HG03139 (cell line): ENCODE results near the gene CHST11.
A peak's percentile ranks its signal among the peaks of the same experiment; 100 is the strongest.

Experiments
- ATAC-seq: cut with Tn5 transposase; IDR thresholded peaks from one replicate; pipeline ENCODE4 v1.9.1; 2021; ENCODE audit not compliant: unreplicated experiment

Gene CHST11

GRCh38 chr12:104624529-104624928, 167.8 kb downstream of the CHST11 start:
- ATAC-seq: no peak

DNA sequence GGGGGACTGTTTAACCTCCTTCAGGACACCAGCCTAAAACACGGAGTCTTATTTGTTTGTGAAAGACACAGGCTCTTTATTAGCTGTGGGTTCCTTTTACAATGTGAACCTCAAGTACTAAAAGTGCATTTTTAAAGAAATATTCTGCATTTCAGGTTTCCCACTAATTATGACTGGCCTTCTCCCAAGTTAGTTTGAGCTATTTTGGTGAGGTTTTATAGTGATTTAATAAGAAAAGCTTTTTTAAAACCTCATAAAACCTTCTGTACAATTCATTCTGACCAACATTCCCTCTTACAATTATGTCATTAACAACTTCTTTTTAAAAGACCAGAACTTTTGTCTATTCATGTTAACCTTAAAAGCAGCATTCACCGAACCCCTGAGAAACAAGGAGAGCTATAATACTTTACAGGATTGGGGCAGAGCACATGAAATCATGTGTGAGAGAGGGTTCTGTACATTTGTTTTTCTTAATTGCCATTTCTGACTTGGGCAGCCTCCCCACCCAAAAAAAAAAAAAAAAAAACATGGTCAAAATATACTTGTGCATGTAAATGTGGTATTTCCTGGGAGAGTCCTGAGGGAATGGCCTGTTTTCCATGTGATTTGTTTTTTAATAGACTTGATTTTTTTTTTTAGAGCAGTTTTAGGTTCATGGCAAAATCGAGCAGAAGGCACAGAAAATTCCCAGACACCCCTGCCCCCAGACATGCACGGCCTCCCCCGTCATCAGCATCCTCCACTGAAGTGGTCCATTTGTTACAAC, 169.5 kb downstream of the CHST11 start:
- no peak for ATAC-seq

GRCh38 chr12:104627231-104627989, 170.7 kb downstream of the CHST11 start:
- ATAC-seq: no peak

DNA sequence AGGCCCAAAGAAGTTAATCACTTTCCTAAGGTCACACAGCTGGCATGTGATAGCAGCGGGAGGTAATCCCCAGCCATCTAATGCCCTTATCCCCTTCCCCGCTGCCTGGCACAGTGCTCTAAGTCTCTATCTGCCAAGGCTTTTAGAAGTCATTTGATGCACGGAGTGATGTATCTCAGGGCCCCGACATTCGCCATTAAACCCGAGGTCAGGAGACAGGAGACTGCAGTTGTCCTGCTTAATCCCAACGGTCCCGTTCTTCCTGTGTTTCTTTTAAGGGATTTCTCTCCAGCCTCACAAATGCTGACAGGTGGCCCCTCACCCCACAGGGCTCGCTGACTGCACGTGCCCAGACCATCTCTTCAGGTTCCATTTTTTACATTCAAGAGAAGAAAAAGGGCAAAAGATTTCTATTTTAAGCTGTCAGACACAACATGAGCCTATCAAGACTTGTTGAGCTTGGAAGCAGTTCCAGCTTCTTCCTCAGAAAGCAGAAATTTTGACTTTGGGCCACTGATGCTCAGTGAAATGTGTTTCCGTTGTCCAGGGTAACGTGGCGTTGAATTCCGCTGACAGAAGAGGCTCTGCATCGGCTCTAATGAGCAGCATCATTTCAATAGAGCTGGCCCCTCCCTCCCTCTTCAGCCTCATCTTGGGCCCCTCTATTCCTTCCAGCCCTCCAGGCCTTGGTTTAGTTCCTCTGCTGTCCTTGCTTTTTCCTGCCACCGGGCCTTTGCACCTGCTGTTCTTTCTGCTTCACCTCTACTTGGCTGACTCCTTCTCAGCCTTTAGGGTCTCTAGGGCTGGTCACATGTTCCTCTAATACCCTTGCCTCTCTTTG, 171.5 kb downstream of the CHST11 start:
- ATAC-seq: no peak

DNA sequence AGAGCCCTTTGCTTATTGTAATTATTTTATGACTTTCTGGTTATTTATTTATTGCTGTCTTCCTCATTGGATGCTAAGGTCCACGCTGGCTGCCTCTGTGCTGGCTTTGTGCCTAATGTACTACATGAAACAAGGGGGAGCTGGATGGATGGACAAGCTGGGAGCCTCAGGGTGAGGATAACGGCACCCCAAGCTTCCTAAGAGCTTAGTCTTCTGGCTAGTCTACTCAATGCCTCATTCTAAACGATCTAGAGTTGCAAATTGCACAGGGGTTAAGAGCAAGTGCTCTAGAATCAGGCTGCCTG, 172.0 kb downstream of the CHST11 start:
- no peak for ATAC-seq

DNA sequence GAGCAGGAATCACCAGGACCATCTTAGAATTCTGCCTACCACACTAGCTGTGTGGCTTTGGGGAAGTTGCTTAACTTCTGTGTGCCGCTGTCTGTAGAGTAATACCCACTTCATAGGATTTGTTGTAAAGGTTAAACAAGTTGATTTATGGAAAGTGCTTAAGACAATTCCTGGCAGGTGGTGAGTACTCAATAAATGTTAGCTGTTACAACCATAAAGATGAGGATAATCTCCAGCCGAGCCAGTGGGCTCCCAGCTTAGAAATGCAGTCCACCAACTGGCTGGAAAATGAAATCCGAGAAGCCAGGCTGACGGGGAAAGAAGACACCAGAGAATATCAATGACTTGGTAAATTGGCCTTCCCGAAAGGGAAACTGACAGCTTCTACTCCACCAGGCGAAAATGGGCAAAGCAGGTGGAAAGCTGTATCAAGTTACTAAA, 173.5 kb downstream of the CHST11 start:
- no peak for ATAC-seq

DNA sequence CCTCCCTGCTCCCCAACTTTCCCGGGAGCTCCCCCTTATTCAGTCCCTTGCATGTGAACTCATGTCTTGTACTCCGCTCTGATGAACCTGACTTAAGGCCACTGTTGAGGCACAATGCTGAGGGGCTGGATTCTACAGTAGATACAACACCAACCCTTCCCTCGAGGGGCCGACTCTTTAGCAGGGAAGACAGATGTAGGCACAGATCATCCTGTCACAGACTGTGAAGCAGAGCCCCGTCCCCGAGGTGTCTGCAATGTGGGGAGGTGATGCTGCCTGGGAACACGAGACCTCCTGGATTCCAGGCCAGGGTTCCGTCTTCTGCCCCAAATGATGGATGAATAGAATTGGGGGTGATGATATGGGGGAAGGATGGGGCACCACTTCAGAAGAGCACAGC, 175.1 kb downstream of the CHST11 start:
- ATAC-seq: no peak

DNA sequence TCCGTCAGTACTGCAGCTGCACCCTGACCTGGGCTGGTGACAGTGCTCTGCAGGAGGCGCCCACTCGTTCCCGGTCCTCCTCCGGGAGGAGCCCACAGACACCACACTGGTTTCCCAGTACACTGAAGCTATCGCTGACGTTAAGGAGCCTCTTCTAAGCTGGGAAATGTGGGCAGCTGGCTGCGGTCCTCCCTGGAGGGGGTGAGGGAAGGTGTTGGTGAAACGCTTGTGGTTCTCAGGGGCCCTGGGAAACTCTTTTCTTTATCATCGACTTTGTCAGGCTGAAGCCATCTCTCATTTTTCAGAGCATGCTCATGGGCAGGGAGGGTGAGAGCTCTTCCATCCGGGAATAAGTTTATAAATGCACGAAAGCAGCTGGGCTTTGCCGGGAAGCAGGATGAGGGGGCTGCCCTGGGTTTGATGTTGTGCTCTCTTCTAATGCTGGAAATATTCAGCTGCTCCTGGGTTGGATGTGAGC, 176.0 kb downstream of the CHST11 start:
- no peak for ATAC-seq

- ATAC-seq: no peak
Observed at GRCh38 chr12:104634044-104634443, 177.3 kb downstream of the CHST11 start.

DNA sequence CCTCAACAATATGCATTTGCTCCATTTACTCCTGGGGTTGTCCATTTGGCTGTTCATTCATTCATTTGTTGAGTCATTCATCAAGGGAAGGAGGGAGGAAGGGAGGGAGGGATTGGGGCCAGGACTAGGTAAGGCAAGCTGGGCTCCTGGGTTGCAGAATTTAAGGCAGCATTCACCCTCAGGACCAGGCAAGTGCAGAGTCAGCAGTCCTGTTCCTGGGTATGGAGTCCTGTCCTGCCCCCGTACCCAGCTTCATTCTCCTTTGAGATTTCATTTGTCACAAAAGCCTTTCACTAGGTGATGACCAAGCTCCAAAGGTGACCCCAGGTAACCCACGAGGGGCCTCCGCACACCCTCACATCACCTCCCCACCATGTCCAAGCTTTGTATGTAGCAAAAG, 178.1 kb downstream of the CHST11 start:
- ATAC-seq: no peak

- ATAC-seq: no peak
Observed at GRCh38 chr12:104635607-104636343, 179.0 kb downstream of the CHST11 start.

DNA sequence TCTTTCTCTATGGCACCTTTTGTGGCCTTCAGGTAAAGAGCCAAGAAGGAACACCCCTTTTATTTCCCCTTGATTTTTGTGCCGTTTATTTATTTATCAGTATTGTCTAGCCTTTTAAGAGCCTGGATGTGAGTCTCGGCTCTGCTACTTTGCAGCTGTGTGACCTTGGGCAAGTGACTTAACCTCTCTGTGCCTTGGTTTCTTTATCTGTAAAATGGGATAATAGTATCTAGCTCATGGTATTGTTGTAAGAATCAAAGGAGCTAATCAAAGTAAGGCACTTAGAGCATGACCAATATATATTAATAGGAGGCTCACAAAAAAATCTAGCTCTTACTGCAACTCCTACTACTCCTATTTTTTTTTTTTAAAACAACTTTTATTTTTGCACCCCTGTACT, 179.7 kb downstream of the CHST11 start:
- ATAC-seq: no peak

DNA sequence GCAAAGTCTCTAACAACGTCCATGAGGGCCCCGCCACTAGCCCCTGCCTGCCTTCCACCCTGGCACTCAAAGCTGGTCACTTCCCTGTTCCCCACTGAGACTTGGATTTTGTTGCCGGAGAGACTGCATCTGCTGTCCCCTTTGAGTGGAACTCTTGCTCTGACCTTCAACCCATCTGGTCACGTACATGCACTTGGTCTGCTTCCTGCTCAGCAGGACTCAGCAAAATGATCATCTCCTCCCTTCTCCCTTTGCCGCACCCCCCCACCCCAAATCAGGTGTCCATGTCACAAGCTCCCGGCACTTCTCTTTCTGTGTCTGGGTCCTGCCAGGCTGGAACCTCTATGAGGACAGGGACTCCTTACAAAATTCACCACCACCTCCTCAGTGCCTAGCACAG, 180.9 kb downstream of the CHST11 start:
- ATAC-seq: no peak

DNA sequence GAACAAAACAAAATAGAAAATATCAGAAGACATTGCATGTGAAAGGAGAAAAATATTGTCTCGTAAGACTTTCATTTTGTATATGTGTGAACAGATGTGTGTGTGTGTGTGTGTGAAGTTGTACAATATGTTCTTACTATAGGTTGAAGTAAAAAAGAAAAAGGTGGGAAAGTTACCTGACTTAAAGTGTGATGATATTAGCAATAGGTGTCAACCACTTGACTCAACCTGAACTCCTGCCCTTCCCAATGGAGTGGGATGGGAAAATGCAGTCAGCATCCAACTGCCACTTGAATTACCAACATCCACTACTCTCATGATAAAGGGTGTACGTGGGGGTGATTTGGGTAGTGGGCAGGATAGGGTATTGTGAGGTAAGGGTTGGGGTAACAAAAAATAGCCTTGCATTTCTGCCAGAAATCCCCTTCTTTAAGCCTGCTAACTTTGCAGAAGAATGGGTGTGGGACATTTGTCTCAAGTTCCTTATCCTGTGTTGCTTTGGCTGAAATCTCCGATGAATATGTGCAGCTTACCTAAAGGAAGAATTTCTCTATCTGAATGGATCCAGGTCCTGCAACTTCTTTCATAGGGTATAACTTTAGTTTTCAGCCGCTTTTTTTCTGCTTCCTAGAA, 181.6 kb downstream of the CHST11 start:
- no peak for ATAC-seq

DNA sequence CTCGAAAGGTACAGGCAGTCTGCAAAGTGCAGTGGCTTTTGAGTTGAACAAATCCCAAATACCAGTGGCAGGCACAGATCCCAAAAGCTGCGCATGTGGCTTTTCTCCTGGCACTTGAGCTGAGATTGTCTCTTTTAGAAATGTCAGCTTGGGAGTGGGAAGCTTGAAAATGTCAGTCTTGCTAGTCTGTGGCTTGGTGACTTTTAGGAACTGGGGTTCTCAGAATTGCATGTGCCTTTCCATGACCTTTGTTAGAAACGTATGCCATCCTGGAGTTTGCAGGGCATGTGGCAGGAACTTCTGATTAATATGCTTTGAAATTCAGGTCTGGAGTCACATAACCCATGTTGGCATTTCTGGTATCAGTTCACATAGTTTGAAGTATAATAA, 182.1 kb downstream of the CHST11 start:
- ATAC-seq: no peak

DNA sequence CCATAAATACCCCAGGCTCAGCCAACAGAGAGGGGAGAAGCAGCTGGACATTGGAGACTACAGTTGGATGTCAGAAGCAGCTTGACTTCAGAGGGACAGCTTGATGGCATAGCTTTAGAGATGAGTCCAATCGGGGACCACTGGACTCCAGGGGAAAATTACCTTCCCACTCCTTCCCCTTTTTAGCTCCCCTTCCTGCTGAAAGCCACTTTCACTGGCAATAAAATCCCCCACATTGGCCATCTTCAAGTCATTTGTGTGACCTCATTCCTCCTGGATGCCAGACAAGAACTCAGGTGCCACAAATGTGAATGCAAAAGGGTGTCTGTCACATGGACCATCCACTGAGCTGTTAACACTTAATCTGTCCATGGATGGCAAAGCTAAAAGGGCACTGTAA, 184.2 kb downstream of the CHST11 start:
- no peak for ATAC-seq

- peak; percentile 84 for ATAC-seq
Observed at GRCh38 chr12:104641862-104642261, 185.1 kb downstream of the CHST11 start.

- no peak for ATAC-seq
Observed at GRCh38 chr12:104643093-104643818, 186.5 kb downstream of the CHST11 start.

DNA sequence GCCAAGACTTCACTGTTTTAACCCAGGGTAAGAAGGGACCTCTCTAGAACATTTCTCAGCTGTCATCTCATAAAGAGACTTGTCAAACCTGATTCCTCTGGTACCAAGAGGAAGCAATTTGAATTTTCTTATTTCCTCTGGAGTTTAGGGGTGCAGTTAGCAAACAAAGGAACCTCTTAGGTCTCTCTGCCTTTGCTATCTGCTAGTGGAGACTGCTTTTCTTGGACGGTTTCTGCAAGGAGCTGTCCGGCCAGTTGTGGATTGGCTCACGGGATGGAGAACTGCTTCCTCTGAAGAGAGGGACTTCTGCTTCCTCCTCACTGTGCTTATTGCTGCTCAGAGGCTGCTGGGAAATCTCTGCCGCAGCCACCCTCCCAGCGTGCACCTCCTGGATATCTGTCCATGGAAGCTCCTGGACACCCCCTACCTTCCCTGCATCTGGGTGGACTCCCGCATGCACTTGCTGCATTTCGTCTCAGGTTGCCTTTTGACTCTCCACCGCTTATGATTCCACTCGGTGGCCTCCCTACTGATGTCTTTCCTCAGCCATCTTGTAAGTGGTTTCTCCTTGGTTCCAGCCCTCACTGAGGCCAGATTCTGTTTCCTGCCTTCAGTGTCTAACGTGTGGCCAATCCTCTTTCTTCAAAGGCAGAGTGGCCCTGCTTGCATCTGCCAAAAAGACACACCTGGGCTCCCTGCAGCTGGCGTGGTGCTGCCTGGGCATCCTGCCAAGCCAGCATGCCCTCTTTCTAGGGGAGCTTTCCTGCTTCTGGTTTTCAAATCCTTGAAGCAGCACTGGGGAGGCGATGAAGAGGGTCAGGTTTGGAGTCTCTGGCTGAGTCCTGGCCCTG, 187.3 kb downstream of the CHST11 start:
- ATAC-seq: no peak
